HG02571 (cell line): ENCODE results near the gene BORCS8.
"Not testable (repeated sequence)": the region's sequence is repeated elsewhere in the genome, so short reads cannot be mapped to it uniquely, and the experiment has no call there.

Source experiments
- ATAC-seq: cut with Tn5 transposase; IDR thresholded peaks from one replicate; pipeline ENCODE4 v1.9.1; 2021; ENCODE audit warnings: mild to moderate bottlenecking, moderate library complexity; ENCODE audit not compliant: unreplicated experiment

Gene BORCS8

DNA sequence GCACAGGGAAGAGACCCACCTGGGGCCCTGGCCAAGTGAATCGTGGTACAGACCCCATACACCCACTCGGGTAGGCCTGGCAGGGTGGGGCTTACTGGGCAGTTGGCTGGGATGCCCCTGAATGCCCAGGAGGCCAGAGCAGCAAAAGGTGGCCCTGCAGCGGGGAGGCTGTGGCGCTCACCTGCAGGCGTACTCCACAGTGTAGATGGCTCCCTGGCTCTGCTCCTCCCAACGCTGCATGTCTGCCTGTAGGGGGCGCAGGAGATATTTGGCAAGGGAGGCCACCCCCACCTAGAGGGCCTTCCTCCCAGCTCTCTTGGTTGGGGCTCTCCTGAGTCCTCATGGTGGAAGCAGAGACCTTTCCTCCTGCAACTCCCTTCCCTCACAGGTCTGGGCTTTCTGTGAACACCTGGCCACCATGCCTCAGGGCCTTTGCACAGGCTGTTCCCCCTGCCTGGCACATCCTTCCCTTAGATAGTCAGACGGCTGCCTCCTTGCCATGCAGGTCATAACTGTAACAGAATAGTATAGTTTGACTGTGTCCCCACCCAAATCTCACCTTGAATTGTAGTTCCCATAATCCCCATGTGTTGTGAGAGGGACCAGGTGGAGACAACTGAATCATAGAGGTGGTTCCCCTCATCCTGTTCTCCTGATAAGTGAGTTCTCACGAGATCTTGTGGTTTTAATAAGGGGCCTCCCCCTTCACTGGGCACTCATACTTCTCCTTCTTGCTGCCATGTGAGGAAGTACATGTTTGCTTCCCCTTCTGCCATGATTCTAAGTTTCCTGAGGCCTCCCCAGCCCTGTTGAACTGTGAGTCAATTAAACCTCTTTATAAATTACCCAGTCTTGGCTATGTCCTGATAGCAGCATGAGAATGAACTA lies 5.9 kb downstream of the BORCS8 start:
- ATAC-seq, result no peak

DNA sequence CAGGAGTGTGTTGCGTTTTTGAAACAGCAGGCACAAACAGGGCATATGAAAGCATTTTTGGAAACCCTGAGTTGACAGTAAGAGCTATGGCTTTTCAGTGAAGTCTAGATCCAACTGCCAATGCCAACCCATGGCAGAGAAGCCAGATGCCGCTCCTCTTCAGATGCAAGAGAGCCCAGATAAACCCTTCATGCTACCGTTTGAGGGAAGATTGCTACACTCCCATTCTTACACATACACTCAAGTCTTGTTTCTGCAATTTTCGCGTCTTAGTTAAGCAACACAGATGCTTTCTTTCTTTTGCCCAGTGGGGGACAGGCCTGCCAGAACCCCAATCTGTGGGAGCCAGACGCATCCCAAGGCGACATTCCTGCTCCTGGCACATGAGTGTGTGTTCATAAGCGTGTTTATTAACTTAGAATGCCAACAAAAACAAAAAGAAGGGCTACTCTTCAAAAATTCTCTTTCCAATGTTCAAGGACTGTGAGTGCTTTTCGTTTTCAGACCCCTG lies 10.4 kb downstream of the BORCS8 start:
- ATAC-seq, result no peak

DNA sequence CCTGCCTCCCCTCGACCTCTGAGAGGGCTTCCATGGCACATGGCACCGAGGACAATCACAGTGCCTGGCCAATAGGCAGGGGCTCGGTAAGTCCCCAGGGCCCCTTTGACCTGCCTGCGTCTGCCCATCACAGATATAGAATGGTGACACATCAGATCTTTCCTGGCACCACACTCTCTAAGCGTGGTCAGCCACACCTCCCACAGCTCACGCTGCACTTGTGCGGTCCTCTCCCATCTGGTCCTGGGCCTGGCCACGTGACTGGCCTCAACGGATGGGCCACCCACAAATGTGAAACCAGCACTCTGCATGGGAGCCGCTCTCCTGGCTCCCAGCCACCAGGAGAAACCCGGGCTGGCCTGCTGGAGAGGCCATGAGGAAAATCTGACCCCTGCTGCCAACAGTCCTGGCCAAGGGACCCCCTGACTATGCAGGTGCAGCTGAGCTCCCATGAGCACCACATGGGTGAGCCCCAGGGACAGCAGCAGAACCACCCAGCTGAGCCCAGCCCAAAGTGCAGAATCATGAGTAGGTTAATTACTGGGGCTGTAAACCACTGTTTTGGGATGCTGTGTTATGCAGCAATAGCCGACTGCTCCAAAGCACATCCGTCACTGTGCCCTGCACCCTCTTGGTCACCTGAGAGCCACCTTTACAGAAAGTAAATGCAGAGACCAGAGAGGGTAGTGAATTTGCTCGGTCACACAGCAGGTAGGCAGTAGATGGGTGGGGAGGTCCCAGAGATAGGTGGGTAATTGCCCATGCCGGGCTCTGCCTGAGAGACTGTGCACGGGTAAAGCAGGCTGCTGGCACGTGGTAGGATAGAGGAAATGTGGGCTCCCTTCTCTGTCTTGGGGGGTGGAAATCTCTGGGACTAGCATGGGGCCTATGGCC lies 12.2 kb downstream of the BORCS8 start:
- ATAC-seq, result no peak

DNA sequence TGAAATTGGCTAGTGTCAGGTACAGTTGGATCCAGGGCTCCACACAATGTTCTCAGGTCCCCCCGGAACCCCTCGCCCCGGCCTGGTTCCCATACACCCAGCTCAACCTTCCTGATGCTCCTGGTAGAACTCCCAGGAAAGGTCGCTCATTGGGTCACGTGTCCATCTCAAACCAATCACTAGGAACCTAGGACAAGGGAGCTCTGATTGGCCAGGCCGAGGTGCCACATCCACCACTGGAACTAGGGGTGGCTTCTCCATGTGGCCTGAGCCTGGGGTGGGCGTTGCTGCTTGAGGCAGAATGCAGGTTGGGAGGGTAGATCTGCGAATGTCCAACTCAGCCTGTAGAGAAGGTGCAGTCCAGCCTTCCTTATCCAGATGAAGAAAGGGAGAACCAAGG lies 15.0 kb downstream of the BORCS8 start:
- no peak for ATAC-seq

DNA sequence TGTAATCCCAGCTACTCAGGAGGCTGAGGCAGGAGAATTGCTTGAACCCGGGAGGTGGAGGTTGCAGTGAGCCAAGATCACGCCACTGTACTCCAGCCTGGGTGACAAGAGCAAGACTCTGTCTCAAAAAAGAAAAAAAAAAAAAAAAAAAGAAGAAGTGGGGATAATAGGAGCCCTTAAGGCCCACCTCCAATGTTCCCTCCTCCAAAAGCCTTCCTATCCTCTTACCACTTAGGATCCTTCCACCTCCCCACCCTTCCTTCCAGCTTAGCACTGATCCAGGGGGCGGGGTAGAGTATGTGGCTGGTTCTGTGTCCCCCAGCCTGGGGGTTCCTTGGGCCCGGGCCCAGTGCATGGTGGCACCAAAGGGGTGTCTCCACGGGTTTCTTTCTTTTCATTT lies 18.7 kb downstream of the BORCS8 start:
- ATAC-seq, result not testable (repeated sequence)

DNA sequence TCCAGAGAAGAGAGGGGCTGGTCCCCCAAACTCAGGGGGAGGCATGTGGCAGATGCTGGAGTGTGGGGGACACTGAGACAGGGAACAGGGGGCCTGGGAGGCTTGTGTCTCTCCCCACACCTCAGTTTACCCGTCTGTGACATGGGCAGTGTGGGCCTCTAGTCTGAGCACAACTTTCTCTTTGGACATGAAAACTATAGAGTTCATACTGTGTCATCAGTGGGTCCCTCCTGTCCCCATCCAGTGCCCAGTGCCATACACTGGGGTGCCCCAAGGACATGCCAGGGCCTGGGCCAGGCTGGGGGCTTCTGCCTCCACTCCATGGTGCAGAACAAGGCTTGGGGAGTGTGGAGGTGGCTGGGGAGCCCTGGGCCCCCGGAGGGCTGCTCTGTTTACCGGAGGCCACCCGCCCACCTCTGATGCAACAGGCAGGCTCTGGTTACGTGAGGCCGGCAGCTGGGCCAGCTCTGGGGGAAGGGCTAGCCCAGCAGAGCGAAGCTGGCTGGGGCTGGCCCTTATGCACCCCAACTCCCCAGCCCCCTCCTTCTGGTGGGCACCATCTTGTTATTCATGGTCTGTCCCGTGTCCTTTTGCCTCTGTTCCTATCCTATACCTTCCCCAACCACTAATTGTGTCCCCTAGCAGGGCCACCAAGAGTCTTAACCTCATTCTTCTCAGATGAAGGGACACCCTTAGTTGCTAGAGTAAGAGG lies 20.0 kb downstream of the BORCS8 start:
- no peak for ATAC-seq

DNA sequence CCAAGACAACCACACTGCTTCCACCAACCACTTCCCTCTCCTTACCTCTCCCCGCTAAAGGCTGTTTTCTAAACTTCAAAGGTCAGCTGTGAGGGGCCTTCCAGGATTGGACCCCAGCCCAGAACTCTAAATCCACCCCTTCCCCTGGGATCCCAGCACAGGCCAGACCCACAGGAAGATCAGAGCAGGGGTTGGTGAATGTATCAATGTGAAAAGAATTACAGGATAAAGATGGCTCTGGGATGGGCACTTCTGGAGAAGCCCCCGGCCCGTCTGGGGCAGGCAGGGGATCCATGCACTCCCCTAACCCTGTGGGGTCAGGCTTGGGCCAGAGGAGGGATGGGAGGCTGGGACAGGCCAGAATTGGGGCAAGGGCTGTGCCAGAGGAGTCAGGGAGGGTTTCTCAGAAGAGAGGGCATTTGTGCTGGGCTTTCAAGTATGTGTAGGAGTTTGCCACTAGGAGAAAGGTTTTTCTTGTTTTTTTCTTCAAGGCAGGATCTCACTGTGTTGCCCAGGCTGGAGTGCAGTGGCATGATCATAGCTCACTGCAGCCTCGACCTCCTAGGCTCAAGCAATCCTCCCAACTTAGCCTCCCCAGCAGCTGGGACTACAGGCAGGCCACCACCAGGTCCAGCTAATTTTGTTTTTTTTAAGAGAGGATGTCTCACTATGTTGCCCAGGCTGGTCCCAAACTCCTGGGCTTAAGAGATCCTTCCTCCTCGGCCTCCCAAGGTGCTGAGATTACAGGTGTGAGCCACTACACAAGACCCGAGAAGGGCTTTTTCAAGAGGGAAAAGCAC lies 20.9 kb downstream of the BORCS8 start:
- no peak for ATAC-seq

DNA sequence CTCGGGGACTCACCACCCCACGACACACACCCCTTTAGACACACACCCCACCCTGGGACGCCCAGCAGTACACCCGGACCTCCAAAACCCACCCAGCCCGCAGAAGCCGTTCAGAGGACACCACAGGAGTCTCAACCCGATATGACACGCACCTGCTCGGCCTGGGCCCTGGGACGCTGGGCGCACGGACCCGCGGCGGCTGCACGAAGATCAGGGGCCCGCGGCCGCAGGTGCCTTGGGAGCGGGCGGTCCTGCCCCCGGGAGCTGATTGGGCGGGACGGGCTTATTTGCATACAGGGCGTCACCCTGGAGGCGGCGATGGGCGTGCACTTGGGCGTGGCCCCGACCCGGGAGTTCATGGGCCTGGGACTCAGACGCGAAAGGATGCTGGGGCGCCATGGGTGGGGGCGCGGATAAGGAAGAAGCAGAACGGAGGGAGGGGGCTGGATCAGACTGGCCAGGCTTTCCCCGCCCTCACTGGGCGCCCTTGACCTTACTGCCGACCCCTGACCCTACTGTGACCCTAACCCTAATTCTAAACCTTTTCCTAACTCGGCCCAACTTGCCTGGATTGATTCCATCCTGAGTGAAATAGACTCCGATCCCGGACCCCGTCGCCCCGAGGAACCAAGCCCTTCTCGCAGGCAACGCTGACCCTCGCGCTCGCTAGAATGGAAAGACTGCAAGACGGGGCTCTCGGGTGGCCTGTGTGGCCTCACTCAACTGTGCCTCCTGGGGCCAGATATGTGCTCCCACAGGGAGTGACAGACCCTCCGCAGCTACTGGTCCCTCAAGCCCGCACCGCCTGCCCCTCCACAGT lies 21.7 kb downstream of the BORCS8 start, which contains the start of gene MEF2B:
MEF2B (minus strand) TSS at position 211 of the 820 bp plus-strand sequence. CDS start 19,528 bp downstream, outside the sequence.
- peak; percentile 86 for ATAC-seq

DNA sequence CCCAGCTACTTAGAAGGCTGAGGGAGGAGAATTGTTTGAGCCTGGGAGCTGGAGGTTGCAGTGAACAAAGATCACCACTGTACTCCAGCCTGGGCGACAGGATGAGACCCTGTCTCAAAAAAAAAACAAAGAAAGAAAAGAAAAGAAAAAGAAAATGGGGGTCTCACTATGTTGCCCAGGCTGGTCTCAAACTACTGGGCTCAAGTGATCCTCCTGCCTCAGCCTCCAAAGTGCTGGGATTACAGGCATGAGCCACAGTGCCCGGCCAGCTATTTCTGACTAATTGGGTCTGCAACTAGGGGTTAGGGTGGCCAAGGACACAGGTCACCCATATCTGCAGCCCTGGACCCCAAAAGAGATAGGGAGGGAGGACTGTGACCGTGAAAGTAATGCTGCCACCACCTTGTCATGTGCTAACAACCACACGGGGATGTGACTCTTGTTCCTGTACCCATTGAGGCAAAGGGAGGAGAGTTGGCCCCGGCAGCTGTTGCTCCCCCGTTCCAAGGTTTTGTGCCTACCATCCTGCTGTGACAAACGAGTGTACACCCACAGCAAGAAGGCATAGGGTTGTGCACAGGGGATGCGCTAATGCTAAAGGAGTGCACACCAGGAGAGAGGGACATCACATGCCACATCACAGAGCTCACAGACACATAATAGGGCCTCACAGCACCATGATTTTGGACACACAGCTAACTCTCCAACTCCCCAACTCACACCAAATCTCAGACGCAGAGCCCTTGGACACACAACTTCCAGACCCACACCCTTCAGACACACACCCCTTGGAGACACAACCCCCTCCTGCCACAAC lies 22.5 kb downstream of the BORCS8 start:
- no peak for ATAC-seq

DNA sequence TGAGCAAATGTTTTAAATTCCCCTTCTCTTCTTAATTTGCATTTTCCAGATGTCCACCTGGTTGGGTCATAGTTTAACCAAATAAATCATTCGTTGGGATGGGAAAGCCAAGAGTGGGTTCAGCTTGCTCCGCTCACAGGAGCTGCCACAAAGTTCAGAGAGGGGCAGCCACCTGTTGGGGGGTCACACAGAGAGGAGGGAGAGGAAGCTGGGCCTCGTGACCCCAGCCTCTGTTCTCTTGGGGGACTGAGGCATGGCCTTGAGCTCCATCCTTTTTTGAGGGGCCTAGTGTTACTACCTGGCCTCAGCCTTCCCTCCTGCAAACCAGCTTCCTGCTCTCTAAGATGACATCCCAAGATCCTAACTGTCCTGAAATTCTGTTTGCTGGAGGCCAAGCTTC lies 24.3 kb downstream of the BORCS8 start:
- ATAC-seq, result no peak

DNA sequence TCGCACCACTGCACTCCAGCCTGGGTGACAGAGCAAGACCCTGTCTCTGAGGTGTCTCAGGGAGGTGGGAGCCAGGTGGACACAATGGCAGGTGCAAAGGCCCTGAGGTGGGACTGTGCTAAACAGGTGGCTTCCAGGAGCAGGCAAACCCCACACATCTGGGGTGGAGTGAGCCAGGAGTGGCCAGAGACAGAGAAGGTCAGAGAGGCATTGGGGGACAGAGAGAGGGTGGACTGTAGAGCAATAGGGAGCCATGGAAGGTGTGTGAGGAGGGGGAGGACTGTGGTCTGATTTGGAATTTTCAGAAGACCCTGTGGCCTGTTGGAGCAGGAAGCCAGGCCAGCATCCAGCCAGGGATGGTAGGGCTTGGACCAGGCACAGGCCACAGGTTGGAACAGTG lies 26.6 kb downstream of the BORCS8 start:
- no peak for ATAC-seq

DNA sequence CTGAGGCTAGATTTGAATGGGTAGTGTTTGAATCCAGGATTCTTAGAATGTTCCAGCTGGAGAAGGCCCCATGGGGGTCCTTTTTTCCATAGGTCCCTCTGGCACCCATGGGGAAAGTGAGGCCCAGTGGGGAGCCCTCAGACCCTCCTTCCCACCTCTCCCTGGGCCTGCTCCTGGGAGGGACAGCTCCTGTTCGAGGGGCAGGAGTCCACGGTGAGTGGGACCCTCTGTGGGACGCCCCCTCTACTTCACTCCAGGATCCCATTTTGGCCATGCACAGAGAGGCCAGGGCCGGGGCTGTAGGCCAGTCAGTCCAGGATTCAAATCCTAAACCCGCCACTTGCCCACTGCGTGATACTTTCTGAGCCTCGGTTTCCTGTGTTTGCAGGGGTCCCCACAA lies 29.5 kb downstream of the BORCS8 start:
- no peak for ATAC-seq

DNA sequence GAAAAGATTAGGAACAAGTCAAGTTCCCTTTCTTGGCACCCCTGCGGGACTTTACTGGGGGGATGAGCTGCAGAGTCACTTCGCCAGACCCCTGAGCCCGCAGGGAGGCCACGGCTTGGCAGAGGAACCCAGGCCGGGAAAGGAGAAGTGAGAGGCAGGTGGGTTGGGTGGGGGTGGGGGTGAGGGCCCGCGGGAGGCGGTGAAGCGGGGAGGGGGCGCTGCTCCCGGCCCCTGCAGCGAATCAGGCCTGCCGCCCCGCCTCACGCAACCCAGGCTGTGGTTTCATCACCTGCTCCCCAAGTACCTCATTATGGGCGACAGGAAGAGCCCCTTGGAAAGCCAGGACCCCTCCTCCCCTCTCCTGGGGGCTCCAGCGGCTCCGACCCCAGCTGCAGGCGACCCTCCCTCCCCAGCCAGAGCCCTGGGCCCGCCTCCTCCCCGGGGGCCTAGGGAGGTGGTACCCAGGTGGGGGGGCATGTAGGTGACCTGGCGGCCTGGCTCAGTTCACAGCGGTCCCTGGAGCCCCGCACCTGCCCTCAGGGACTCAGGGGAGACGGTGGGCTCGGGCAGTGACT lies 31.4 kb downstream of the BORCS8 start:
- ATAC-seq, result no peak

DNA sequence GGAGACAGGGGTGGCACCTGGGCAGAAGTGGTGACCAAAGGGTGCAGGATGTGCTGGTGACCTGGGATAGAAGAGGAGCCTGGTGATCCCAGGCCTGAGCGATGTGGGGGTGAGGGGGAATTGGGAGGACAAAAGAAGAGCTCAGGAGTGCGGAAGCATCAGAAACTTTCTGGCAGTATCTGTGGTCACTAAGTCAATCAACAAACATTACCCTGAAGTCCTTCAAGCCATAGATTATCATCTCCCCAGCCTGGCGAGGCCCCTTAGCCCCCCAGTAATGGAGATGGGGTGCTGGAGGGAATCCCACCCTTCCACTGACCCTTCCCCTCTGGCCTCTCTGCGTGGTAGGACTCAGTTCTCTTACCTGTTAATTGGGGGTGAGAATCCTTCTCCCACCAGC lies 32.4 kb downstream of the BORCS8 start:
- no peak for ATAC-seq

DNA sequence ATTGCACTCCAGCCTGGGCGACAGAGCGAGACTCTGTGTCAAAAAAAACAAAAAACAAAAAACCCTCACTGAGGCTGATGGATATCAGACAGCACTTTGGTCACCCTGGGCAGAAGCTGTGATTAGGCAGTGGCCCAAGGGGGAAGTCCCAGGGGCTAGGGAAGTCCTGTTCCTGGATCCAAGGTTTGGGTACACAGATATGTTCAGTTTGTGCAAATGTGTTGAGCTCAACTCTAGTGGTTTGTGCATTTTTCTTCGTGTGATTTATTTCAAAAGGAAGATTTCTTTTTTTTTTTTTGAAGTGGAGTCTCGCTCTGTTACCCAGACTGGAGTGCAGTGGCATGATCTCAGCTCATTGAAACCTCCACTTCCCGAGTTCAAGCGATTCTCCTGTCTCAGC lies 34.1 kb downstream of the BORCS8 start:
- no peak for ATAC-seq

DNA sequence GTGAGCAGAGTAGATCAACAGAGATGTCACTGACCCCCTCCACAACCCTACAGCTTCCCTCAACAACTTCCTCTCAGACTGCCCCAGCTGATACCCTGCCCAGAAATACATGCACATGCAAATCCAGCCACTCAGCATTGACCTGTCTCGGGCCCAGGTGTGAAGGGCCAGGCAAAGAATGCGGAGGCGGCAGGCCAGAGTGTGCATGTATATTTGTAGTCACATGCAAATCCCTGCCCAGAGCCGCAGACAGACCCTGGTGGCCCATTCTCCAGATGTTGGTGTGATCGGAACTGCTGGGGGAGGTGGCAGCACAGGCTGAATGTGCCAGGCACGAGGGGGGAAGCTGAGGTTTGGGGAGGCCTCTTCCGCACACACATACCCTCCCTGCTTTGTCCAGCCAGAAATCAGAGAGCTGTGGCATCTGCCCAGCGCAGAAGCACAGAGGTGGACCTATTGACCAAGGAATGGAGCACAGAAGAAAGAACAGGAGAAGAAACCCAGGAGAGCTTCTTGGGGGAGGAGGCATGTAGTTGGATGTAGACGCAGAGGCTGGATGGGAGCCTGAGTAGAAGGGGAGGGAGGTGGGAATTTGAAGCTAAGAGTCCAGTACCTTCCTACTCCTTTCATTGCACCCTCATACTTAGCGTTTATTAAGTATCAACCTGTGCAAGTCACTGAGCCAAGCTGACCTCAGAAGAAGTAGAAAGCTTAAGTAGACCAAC lies 36.3 kb downstream of the BORCS8 start:
- peak; percentile 66 for ATAC-seq

DNA sequence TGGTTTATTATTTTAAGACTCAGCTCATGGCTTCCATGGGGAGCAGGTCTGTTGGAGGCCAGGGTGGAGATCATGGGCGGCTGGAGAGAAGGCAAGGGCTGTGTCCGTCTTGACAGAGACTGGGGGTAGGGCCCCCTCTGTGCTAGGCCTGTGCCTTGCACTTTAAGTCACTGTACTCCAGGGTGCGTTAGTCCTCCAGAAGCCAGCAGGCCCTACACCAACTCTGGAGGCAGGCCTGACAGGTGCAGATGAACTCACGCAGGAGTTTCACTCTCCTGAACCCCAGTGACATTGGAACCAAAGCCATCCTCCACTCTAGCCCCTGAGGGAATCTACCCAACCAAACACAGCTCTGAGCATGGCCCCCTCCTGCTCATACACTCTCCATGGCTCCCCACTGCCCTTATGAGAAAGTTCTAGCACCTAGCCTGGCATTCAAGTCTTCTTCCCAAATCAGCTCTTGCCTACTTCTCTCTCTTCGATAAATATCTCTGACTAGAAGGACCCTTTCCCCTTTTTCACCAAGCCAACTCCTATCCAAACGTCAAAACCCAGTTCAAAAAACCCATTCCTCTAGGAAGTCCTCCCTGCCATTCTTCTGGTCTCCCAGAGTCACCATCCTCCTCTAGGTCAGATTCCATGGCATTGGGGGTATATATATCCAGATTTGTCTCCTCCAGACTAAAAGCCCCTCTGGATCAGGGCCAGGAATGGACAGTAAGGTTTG lies 37.0 kb downstream of the BORCS8 start:
- no peak for ATAC-seq
